ENCODE measurements around the gene ZNF57.

DNA sequence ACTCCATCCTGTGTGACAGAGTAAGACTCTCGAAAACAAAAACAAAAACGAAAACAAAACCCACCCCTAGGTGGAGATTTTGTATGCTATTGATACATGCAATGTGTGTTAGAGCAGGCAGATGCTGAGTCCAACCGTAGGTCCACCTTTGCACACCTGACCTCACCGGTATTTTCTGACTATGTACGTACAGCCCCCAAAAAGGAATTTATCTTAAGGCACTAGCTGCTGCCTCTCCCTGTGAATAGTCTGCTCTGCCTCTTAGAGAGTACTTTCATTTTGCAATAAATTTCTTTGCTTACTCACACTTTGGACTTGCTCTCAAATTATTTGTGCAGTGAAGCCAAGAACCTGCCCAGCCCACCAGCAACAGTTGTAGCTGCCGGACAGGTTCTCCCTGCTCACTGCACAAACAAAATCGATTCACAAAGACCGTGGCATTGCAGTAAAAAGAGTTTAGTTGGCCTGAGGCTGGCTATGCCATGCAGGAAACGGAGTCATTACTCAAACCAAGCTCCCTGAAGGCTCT, 52.3 kb downstream of the ZNF57 start:
- TF ChIP-seq, protein P1, sequence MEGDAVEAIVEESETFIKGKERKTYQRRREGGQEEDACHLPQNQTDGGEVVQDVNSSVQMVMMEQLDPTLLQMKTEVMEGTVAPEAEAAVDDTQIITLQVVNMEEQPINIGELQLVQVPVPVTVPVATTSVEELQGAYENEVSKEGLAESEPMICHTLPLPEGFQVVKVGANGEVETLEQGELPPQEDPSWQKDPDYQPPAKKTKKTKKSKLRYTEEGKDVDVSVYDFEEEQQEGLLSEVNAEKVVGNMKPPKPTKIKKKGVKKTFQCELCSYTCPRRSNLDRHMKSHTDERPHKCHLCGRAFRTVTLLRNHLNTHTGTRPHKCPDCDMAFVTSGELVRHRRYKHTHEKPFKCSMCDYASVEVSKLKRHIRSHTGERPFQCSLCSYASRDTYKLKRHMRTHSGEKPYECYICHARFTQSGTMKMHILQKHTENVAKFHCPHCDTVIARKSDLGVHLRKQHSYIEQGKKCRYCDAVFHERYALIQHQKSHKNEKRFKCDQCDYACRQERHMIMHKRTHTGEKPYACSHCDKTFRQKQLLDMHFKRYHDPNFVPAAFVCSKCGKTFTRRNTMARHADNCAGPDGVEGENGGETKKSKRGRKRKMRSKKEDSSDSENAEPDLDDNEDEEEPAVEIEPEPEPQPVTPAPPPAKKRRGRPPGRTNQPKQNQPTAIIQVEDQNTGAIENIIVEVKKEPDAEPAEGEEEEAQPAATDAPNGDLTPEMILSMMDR (IDR thresholded peaks at IDR 0.05) = no peak
- no peak for TF ChIP-seq POLR2A (IDR thresholded peaks at IDR 0.05)
